HG02938 (cell line): Measurements from ENCODE around the gene MT1F.
A peak's percentile ranks its signal among the peaks of the same experiment; 100 is the strongest.
"Not testable (repeated sequence)": the region's sequence is repeated elsewhere in the genome, so short reads cannot be mapped to it uniquely, and the experiment has no call there.

Experiments
- ATAC-seq: cut with Tn5 transposase; IDR thresholded peaks from one replicate; pipeline ENCODE4 v1.9.1; 2021; ENCODE audit warnings: mild to moderate bottlenecking, moderate library complexity; ENCODE audit not compliant: unreplicated experiment

The MT1F gene

DNA sequence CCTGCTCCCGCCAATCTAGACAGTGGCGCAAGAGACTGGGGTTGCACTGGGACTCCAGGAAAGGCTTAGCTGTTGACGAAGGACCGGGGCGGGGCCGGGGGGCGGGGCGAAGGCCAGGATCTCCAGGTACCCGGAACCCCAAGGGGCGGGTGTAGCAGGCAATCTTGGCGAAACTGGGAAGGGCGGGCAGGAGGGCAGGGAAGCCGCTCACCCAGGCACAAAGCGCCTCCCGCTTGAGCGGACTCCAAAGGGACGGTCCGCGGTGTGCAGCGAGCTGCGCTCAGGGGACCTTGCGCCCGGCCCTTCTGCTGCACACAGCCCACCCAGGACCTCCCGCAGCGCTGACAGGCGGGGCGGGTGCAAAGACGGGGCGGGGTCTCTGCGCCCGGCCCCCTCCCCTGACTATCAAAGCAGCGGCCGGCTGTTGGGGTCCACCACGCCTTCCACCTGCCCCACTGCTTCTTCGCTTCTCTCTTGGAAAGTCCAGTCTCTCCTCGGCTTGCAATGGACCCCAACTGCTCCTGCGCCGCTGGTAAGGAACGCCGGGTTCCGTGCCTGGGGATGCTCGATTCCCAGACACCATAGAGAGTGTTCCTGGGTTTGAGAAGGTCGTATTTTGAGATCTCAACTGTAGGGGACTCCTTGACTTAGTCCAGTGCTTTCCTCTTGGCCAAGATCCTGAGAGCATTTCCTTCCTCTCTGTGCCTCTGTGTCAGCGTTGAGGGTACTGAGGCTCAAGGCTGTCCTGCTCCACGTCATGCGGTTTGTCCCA, at the start of gene MT1F:
Gene MT1F (plus strand): TSS at position 405 of the 772 bp plus-strand sequence. CDS start 100 bp downstream, at position 505.
- no peak for ATAC-seq

DNA sequence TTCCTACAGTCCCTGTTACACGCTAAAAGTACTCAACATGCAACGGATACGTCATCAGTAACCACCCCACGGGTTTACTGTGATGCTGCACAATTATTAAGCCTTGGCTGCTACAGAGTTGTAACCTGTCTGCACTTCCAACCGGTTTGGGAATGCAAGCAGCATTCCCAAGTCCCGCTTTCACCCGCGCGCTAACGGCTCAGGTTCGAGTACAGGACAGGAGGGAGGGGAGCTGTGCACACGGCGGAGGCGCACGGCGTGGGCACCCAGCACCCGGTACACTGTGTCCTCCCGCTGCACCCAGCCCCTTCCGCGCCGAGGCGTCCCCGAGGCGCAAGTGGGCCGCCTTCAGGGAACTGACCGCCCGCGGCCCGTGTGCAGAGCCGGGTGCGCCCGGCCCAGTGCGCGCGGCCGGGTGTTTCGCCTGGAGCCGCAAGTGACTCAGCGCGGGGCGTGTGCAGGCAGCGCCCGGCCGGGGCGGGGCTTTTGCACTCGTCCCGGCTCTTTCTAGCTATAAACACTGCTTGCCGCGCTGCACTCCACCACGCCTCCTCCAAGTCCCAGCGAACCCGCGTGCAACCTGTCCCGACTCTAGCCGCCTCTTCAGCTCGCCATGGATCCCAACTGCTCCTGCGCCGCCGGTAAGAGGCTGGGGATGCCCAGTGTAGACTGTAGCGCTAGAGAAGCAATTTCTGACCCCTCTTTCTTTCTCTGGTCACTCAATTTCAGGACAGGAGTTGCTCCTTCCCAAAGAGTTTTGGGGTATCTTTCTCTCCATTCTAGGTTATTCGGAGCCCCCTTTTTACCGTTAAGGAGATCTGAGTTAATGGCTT, 49.5 kb upstream of the MT1F start, which contains the start of gene MT2A:
Gene MT2A (plus strand): TSS at position 542 of the 833 bp plus-strand sequence. CDS start 72 bp downstream, at position 614.
- peak; percentile 77 for ATAC-seq

DNA sequence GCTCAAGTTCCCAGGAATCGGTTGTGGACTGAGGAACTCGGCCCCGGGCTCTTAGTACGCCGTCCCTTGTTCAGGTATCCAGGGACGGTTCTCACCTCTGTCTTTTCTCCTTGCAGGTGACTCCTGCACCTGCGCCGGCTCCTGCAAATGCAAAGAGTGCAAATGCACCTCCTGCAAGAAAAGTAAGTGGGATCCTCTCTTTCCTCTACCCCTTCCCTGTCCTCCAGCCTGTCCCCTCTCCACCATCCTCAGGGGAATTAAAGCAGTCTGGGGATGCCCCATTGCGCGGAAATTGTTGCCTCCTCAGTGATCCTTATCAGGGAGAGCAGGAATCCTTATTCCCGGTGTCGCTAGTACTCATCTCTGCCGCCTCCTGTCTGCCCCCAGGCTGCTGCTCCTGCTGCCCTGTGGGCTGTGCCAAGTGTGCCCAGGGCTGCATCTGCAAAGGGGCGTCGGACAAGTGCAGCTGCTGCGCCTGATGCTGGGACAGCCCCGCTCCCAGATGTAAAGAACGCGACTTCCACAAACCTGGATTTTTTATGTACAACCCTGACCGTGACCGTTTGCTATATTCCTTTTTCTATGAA, 48.8 kb upstream of the MT1F start:
- no peak for ATAC-seq

DNA sequence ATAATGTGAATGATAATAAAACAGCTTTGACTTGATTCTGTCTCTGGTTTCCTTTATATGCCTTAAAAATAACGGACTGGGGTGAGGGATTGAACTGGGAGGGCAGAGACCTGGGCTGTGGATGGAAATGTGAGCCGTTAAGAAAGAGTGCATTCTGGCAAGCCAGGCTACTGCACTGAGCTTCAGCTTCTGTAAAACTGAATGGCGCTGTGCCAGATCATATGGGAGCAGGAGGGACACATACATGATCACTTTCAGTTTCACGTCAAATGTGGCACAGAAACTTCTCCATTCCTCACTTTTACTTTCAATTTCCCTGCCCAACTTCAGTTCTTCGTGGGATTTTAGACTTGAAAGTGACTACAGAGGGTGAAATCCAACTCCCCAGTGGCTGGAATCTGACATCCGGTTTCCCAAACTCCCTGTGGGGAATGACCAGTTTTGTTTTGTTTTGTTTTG, 48.3 kb upstream of the MT1F start:
- peak; percentile 43 for ATAC-seq

DNA sequence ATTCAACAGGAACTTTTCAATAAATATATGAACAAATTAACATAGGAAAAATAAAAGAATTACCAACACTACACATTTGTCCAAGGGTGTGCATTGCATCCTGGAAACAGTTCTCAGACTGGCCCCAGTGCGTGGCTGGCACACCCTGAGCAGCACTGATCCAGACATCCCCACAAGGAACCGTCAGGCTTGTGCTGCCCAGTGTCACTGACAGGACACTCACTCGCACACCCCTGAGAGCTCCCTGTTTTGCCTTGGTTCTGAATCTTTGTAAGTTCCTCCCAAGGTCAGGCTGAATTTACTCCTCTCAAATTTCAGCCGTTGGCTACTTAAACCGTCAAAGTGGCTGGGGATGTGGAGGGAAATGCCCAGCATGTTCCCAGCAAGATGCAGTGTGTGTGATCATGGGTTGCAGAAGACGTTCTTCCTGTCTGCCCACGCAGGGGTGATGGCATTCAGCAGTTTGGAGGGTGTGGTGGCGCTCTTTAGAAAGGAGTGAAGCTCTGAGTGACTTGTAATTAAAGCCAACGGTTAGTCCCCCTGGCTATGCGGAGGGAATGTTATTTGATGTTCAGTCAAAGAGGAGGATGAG, 47.6 kb upstream of the MT1F start:
- no peak for ATAC-seq

DNA sequence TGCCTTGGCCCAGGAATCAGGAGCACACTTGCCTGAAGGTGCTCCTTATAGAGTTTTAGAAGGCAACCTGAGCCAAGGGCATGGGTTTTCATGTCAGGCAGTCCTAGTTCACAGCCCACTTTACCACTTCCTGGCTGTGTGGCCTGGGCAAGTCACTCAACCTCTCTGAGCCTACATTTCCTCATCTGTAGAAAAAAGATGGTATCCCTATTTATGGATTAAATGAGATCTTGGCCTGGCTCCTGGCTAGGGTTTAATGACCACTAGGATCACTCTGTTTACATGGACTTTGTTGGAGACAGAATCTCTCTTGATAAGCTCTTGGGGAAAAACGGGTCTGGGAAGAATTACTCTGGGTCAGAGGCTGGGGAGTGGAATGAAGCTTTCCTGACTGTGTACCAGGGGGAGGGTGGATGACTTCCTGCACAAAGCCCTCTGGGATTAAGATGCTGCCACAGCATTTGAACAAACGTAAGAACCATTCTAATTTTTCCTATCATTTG, 47.1 kb upstream of the MT1F start:
- no peak for ATAC-seq

DNA sequence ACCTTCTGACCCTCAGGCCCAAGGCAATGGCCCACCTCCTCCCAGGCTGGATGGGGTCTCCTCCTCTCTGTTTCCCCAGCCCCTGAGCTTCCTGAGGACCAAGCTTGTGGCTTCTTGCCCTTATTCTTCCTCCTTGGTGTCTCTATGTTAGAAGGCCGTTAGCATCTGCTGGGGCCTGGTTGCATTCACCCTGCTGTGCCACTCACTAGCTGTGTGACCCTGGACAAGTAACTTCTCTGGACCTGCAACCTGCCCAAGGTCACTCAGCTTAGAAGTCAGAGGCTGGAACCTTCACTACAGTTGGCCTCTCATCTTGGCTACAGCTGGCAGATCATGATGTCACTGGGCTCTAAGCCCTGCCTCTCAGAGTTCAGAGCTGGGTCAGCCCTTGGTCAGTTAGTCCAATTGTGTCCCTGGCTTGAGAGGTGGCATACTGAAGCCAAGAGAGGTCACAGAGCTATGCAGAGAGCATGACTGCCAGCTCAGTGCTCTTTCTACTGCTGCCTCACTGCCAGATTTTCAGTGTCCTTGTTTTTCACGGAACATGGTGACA, 46.4 kb upstream of the MT1F start:
- ATAC-seq, result no peak

DNA sequence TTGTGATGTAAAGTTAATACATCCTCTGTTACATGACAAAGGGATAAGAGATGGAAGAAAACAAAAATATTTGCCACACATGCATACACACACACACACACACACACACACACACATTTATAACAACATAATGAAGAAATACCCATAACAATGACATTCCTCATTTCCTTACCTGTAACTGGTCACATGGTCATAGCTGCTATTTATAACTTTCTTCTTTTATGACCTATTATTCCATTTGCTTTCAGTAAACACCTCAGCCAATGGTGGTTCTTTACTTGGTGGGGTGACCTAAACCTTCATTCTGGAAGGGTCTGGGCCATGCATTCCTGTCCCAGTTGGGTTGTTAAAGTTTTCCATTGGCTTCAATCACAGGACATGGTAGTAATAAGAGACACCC, 44.1 kb upstream of the MT1F start:
- no peak for ATAC-seq

DNA sequence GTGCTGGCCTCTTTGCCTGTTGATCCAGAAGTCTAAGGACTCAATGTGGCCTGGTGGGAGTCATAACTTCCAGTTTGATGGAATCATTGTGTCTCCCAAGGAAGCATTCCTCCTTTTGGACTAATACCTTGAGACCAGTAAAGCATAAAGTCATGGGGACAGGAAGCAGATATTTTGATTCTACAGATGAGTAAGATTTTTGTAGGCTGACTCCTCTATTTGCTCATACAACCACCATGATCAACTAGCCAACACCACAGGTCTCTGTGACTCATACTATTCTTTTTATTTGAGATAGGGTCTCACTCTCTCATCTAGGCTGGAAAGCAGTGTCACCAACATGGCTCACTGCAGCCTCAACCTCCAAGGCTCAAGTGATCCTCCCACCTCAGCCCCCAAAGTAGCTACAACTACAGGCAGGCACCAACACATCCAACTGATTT, 43.2 kb upstream of the MT1F start:
- no peak for ATAC-seq

DNA sequence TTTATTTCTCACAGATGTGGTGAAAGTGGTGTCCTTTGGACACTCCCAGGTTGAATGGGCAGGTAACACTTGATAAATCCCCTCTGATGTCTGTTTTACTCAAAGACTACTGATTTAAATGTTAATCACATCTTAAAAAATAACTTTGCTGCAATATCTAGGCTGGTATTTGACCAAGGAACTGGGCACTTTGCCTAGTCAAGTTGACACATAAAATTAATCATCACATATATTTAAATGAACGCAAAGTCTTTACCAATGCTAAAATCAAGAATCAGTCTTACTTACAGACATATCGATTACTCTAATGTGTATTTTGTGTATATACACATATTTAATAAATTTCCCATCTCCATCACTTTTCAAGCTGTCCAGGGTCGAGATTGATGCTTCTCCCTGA, 42.4 kb upstream of the MT1F start:
- ATAC-seq, result no peak

DNA sequence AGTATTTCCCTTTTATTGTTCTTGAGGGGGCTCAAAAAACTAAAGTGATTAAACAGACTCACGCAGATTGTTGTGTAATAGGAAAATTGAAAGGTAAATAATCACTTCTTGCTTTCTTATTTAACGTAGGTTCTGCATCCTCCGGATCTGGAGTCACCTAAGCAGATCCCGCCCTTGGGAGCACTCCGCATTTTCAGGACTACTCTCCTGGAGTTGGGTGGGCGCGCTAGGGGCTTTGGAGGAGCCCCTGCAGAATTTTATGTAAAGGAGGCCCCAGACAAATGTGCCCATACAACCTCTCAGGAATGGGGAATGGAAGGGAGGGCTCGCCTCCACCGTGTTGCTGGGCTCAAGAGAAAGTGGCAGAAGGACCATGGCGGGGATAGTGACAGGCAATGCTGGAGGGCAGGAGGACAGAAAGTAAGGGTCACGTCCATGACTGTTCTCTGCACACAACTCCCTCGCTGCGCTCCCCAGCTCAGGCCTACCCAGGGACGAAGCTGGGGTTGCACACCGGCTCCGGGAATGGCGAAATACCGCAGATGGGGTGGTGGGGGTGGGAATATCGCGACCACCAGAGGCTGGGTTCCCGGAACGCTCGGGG, 41.0 kb upstream of the MT1F start:
- ATAC-seq, result no peak

DNA sequence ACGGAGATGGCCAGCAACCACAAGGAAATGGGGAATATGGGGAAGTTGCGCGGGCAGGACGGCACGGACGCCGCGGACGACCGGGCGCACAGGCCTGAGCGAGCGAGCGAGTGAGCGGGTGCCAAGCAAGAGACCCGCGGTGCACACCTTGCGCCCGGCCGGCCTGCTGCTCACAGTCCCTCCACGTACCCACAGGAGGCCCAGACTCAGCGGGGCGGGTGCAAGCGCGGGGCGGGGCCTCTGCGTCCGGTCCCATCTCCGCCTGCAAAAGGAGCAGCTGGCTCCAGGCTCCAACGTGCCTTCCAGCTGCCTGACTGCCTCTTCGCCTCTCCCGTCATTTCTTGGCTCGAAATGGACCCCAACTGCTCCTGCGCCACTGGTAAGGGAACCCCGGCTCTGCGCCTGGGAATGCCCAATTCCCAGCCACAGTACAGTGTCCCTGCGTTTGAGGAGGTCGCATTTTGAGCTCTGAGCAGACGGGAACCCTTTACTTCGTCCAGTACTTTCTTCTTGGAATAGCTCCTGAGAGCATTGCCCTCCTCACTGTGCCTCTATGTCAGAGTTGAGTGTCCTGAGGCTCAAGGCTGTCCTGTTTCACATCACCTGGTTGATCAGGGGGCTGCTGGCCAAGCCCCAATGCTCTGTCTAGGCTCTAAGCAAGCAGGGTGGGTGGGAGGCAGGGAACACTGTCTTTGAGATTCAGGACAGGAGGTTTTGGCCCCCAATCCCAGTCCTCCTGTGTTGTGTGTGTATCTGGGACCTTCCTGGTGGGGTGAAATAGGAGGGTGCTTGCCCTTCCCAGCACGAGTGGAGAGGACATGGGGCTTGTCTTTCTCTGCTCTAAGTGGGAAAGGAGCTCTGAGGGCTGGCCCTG, 40.3 kb upstream of the MT1F start:
- no peak for ATAC-seq

DNA sequence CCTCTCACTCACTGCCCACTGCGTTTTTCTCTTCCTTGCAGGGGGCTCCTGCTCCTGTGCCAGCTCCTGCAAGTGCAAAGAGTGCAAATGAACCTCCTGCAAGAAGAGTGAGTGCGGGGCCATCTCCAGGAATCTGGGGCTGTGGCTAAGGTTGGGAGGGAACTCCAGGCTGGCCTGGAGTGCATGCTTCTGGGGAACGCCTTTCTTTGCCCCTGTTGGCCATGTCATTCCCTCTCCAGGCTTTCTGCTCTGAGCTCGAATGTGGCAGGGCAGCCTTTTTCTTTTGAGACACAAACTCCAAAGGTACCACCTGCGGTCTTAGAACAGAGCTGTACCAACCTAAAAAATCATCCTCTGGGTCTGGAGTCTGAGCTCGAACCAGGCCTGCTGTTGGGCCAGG, 39.6 kb upstream of the MT1F start:
- no peak for ATAC-seq

DNA sequence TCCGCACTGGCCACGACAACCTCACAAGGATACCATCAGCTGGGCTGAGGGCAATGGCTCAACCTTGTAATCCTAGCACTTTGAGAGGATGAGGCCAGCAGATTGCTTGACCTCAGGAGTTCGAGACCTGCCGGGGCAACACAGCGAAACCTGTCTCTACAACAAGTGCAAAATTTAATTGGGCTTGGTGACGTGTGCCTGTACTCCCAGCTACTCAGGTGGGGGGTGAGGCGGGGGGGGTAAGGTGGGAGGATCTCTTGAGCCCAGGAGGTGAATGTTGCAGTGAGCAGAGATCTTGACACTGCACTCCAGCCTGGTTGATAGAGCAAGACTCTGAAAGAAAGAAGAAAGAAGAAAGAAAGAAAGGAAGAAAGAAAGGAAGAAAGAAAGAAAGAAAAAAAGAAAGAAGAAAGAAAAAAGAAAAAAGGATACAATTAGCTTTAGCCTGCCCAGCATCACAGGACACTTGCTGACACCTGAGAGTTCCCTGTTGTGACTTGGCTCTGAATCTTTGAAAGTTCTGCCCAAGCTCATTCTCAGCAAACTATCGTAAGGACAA, 37.3 kb upstream of the MT1F start:
- ATAC-seq, result no peak

DNA sequence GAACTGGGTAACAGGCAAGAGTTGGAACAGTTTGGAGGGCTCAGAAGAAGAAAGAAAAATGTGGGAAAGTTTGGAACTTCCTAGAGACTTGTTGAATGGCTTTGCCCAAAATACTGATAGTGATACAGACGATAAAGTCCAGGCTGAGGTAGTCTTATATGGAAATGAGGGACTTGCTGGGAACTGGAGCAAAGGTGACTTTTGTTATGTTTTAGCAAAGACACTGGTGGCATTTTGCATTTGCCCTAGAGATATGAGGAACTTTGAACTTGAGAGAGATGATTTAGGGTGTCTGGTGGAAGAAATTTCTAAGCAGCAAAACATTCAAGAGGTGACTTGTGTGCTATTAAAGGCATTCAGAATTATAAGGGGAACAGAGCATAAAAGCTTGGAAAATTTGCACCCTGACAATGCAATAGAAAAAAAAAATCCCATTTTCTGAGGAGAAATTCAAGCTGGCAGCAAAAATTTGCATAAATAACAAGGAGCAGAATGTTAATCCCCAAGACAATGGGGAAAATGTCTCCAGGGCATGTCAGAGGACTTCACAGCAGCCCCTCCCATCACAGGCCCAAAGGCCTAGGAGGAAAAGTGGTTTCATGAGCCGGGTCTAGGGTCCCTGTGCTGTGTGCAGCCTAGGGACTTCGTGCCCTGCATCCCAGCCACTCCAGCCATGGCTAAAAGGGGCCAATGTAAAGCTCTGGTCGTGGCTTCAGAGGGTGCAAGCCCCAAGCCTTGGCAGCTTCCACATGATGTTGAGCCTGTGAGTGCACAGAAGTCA, 35.9 kb upstream of the MT1F start:
- not testable (repeated sequence) for ATAC-seq

DNA sequence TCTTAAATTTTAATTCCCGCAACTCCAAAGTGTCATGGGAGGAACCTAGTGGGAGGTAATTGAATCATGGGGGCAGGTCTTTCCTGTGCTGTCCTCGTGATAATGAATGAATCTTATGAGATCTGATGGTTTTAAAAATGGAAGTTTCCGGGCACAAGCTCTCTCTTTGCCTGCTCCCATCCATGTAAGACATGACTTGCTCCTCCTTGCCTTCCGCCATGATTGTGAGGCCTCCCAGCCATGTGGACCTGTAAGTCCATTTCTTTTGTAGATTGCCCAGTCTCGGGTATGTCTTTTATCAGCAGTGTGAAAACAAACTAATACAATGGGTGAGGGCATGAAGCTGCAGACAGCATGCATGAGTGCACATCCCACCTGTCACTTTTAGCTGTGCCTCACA, 34.6 kb upstream of the MT1F start:
- not testable (repeated sequence) for ATAC-seq

DNA sequence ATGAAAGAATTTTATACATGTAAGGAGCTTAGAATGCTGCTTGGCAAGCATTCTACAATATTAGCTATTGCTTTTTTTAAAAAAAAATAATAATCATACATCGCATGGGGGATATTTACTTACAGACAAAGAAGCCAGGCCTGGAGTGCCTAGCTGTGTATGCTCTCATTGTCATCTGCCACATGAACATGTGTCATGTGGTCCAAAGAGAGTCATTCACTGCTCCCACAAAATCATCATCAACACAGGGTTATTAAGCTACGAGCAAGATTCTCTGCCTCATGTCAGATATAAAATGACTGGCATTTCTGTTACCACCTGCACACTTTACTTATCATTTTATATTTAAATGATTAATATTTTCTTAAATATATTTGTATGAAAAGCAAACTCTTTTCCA, 34.1 kb upstream of the MT1F start:
- no peak for ATAC-seq
